GM12891 (cell line): Measurements from ENCODE around the gene ZBED3.
"Not testable (repeated sequence)": the region's sequence is repeated elsewhere in the genome, so short reads cannot be mapped to it uniquely, and the experiment has no call there.

Experiments
- PAX5 ChIP-seq: IDR thresholded peaks from 2 replicates; pipeline ENCODE4 v1.6.1; 2011; ENCODE audit warnings: low read length, moderate library complexity, mild to moderate bottlenecking; ENCODE audit not compliant: insufficient read depth, severe bottlenecking
- POLR2A ChIP-seq: IDR thresholded peaks from 2 replicates; pipeline ENCODE4 v1.6.1; 2011; ENCODE audit warnings: low read depth, low read length, control low read depth
- POLR2AphosphoS5 ChIP-seq: IDR thresholded peaks from 2 replicates; pipeline ENCODE4 v1.6.1; 2011; ENCODE audit warnings: low read depth, low read length, control low read depth
- POU2F2 ChIP-seq: IDR thresholded peaks from 2 replicates; pipeline ENCODE4 v1.6.1; 2011; ENCODE audit warnings: low read depth, mild to moderate bottlenecking, control low read depth, low read length, moderate library complexity
- SPI1 ChIP-seq: IDR thresholded peaks from 2 replicates; pipeline ENCODE4 v1.6.1; 2011; ENCODE audit warnings: low read depth, low read length, control low read depth
- TAF1 ChIP-seq: IDR thresholded peaks from 2 replicates; pipeline ENCODE4 v1.6.1; 2011; ENCODE audit warnings: low read depth, low read length, control low read depth

DNA sequence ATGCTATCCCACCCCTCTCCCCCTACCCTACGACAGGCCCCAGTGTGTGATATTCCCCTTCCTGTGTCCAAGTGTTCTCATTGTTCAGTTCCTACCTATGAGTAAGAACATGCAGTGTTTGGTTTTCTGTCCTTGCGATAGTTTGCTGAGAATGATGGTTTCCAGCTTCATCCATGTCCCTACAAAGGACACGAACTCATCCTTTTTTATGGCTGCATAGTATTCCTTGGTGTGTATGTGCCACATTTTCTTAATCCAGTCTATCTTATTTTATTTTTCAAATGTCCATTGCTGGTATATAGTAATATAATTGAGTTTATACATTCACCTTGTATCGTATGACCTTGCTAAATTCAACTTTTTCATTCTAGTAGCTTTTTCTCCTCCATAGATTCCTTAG, 19.9 kb upstream of the ZBED3 start:
- not testable (repeated sequence) for TF ChIP-seq POLR2A, POLR2AphosphoS5, TAF1, SPI1, POU2F2, PAX5
